Neural crest cell (in vitro differentiated cells): ENCODE results near the gene CUX1. TPM values are rescaled to one million over a fixed set of nuclear protein-coding genes. Genes with fewer than 3 reads are reported as not detected.

Experiments
- DNase-seq: peaks from one replicate; pipeline ENCODE4 v3.0.0; 2021; ENCODE audit warnings: low read depth, mixed read lengths, low spot score
- H3K27ac Mint-ChIP-seq: one replicate; pipeline ENCODE4 v1.8.0; 2021; ENCODE audit warnings: mild to moderate bottlenecking, mixed read lengths; ENCODE audit not compliant: unreplicated experiment
- H3K27me3 Mint-ChIP-seq: 2 replicates; pipeline ENCODE4 v1.8.0; 2021; ENCODE audit warnings: low read depth, mild to moderate bottlenecking, mixed read lengths
- H3K36me3 Mint-ChIP-seq: 2 replicates; pipeline ENCODE4 v1.8.0; 2021; ENCODE audit warnings: low read depth, mild to moderate bottlenecking, mixed read lengths
- H3K4me1 Mint-ChIP-seq: 2 replicates; pipeline ENCODE4 v1.8.0; 2021; ENCODE audit warnings: mixed read lengths
- H3K4me3 Mint-ChIP-seq: one replicate; pipeline ENCODE4 v1.8.0; 2021; ENCODE audit warnings: mild to moderate bottlenecking, mixed read lengths
- H3K9me3 Mint-ChIP-seq: 2 replicates; pipeline ENCODE4 v1.8.0; 2021; ENCODE audit warnings: mixed read lengths
- CTCF ChIP-seq: fragments of 200-600 bp; sonication (generic); conservative IDR thresholded peaks from 2 replicates; pipeline ENCODE4 v1.5.0; 2021; ENCODE audit warnings: antibody characterized with exemption, mild to moderate bottlenecking
- total RNA-seq: library from RNA; stranded (reverse); gene quantifications from 2 replicates; pipeline ENCODE4 v1.2.1, GENCODE V29; 2021

CUX1 gene
- total RNA-seq, 1 donor from 2014 or later = 60.0 TPM

DNA sequence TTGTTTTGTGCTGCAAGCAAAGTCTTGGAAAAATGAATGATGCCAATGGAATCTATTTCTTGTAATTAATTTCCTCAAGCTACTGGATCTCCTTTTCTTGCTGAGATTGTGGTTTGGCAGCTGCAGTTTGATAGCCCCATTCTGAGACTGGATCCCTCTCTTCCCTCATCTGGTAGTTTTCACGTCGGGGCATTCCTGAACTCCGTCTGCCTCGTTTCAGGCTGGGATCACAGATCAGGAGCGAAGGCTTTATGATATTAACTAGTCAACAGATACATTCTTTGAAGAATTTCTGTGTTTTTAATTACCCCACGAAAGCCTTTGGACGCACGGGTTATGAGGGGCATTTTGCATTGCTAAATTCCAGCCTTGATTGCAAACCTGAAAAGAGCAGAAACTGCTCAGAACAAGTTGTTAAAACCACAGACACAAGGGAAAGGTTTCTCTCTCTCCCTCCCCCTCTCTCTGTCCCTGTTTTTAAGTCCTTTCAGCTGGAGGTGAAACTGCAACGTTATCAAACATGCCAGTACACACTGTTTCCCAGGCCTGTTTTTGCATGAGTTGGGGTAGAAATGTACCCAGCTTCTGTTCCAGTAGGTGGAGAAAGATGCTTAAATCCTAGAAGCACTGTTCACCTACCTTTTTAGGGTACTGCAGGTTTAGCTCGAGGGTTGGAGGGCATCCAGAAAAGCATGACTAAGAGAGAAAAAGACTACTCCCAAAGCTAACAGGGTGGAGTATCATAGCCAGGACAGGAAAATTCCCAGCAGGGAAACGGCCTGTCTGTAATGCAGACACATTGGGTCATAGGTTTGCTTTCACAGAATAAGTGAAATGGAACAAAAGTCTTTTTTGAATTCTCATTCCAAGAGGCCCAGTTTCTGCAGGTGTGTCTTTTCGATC, 124.3 kb downstream of the CUX1 start:
- no peaks in the 10 kb centered on the region for H3K27me3 Mint-ChIP-seq
- no peak for DNase-seq
- H3K4me1 Mint-ChIP-seq = peaks cover 14% of the 10 kb centered on the region
- no peaks in the 10 kb centered on the region for H3K9me3 Mint-ChIP-seq
- TF ChIP-seq CTCF = no peak
- H3K36me3 Mint-ChIP-seq = peaks cover 3% of the 10 kb centered on the region
- H3K4me3 Mint-ChIP-seq = no peak overlapping the region
- H3K27ac Mint-ChIP-seq = no peak overlapping the region

- H3K4me3 Mint-ChIP-seq = no peak overlapping the region
Measured at GRCh38 chr7:101942603-101943210, 125.3 kb downstream of the CUX1 start.

DNA sequence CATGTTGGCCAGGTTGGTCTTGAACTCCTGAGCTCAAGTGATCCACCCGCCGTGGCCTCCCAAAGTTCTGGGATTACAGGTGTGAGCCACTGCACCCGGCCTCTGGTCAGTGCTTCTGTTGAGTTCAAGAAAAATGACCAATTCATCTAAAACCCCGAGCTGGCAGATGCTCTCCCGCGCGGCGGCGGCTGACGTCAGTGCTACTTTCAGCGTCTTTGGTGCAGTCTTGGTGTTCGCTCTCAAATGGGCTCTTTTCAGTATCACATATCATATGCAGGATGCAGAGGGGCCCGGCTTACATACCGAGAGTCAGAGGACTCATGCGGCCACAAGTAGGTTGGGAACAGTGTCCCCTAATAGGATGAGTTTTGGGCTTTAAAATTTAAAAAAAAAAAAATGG, 125.9 kb downstream of the CUX1 start:
- no peak overlapping the region for H3K4me3 Mint-ChIP-seq
- no peak for DNase-seq
- no peak overlapping the region for H3K27ac Mint-ChIP-seq
- peaks cover 16% of the 10 kb centered on the region for H3K4me1 Mint-ChIP-seq
- H3K36me3 Mint-ChIP-seq = peaks cover 3% of the 10 kb centered on the region
- no peak for TF ChIP-seq CTCF
- H3K9me3 Mint-ChIP-seq = no peaks in the 10 kb centered on the region
- H3K27me3 Mint-ChIP-seq = no peaks in the 10 kb centered on the region

More at GRCh38 chr7:101942603-101943210, 125.3 kb downstream of the CUX1 start:
- no peak for TF ChIP-seq CTCF
- peaks cover 3% of the 10 kb centered on the region for H3K36me3 Mint-ChIP-seq
- H3K9me3 Mint-ChIP-seq = no peaks in the 10 kb centered on the region
- no peak overlapping the region for H3K27ac Mint-ChIP-seq
- H3K27me3 Mint-ChIP-seq = no peaks in the 10 kb centered on the region
- H3K4me1 Mint-ChIP-seq = peaks cover 10% of the 10 kb centered on the region
- DNase-seq = no peak

- no peak for TF ChIP-seq CTCF
- no peak overlapping the region for H3K27ac Mint-ChIP-seq
- H3K36me3 Mint-ChIP-seq = peaks cover 2% of the 10 kb centered on the region
- no peaks in the 10 kb centered on the region for H3K27me3 Mint-ChIP-seq
- H3K4me3 Mint-ChIP-seq = no peak overlapping the region
- H3K4me1 Mint-ChIP-seq = peaks cover 17% of the 10 kb centered on the region
- H3K9me3 Mint-ChIP-seq = no peaks in the 10 kb centered on the region
- DNase-seq = no peak
Measured at GRCh38 chr7:101943889-101944600, 126.6 kb downstream of the CUX1 start.

DNA sequence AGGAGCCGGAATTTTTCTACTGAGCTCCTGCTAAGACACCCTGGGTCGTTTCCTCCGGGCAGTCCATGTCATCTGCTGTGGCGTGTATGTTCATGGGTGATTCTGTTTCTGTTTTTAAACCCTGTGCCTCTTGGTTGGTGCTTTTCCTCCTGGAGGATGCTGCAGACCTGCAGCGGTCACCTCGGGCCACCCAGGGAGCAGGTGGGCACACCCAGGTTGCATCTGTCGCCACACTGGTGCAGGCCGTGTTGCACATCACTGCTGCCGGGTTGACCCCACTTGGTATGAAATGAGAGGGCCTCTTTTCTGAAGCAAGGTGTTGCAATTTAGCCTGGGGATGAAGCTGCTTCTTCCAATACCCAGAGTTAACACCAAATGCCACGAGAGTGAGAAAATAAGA, 127.2 kb downstream of the CUX1 start:
- no peak for DNase-seq
- H3K27me3 Mint-ChIP-seq = no peaks in the 10 kb centered on the region
- no peak for TF ChIP-seq CTCF
- H3K36me3 Mint-ChIP-seq = no peaks in the 10 kb centered on the region
- H3K27ac Mint-ChIP-seq = no peak overlapping the region
- peaks cover 17% of the 10 kb centered on the region for H3K4me1 Mint-ChIP-seq
- H3K4me3 Mint-ChIP-seq = no peak overlapping the region
- H3K9me3 Mint-ChIP-seq = no peaks in the 10 kb centered on the region
